ENCODE data around the gene EIF4H. TPM values are rescaled to one million over a fixed set of nuclear protein-coding genes. Genes with fewer than 3 reads are reported as not detected.
"Not testable (repeated sequence)": the region's sequence is repeated elsewhere in the genome, so short reads cannot be mapped to it uniquely, and the experiment has no call there.

EIF4H gene
- polyA plus RNA-seq, 1 donor from 2014 or later = 197 TPM

DNA sequence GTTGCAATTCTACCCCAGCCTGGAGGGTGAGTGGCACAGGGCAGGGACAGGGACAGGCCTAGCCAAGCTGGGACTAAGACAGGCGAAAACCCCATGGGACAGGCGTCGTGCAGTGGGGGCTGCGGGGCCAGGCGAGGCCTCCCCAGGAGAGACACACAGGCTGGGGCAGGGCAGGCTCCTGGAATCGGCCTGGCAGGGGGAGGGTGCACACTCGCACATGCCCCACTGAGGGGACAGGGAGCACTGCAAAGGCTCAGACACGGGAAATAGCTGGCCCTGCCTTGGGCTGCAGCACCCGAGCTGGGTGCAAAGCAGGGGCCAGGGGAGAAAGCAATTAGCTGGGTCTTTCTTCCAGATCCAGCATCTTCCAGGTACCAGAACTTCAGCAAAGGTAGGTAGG lies 46.1 kb downstream of the EIF4H start:
- peak overlapping the region in 1 of 3 donors; percentile 47 for H3K27ac Mint-ChIP-seq

DNA sequence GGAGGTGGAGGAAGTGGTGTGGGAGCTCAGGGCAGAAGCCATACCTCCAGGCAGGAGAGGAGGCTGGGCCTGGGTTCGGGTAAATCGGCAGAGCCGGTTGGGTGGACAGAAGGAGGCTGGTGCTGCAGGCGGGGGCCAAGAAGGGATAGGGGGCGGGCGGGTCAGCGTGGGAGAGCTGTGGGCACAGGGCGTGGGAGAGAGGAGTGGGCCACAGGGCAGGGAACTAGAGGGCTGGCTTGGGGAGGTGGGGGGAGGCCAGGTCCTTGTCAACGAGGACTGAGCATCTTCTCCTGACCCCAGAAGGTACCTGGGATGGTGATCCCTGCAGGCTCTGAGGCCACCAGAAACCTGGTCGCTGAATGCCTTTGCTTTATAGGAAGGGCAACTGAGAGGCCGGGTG lies 47.6 kb downstream of the EIF4H start:
- Mint-ChIP-seq H3K4me3 (peak overlapping the region in 1 of 4 donors; percentile 63), H3K4me1 (peaks cover 21 to 28% (median 25%) of the 10 kb centered on the region in 3 donors), H3K36me3 (peaks cover 6% of the 10 kb centered on the region), H3K27ac (peak overlapping the region in 1 of 3 donors; percentile 85), H3K9me3 (peaks cover 0 to 3% (median 0%) of the 10 kb centered on the region in 3 donors), H3K27me3 (no peaks in the 10 kb centered on the region)

More for the DNA sequence above, 46.1 kb downstream of the EIF4H start:
- peaks cover 7% of the 10 kb centered on the region for H3K36me3 Mint-ChIP-seq
- H3K4me1 Mint-ChIP-seq = peaks cover 31 to 34% (median 34%) of the 10 kb centered on the region in 3 donors
- peaks cover 0 to 3% (median 0%) of the 10 kb centered on the region in 3 donors for H3K9me3 Mint-ChIP-seq
- no peaks in the 10 kb centered on the region for H3K27me3 Mint-ChIP-seq
- no peak overlapping the region for H3K4me3 Mint-ChIP-seq

DNA sequence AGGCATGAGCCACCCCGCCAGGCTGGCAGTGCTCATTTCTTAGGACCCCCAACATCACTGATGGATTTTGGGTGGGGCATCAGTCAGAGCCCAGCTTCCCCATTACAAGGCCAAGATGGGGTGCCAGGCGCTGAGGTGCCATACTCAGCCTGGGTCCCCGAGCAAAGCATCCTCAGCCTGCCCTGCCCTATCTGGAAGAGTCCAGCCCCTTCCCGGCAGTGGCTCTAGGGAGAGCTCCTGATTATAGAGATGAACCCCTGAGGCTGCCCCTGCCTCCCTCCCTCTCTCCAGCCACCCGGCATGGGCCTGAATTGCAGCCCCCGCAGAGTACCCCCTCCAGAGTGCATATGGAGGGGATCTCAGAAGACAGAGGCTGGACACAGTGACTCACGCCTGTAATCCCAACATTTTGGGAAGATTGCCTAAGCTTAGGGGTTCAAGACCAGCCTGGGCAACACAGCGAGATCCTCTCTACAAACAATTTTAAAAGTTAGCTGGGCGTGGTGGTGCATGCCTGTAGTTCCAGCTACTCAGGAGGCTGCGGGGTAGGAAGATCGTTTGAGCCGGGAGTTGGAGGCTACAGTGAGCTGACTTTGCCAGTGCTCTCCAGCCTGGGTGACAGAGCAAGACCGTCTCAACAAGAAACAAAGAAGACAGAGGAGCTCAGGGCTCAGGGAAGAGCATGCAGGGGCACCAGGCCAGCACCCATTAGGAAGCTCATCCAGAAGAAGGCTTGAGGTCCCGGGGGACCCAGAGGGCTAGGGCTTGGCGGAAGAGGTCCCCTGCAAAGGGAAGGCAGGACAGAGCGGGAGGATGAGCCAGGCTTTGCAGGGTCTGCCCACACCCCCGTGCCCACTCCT lies 48.9 kb downstream of the EIF4H start:
- H3K27ac Mint-ChIP-seq = peak overlapping the region in 1 of 3 donors; percentile 86
- no peaks in the 10 kb centered on the region for H3K27me3 Mint-ChIP-seq
- H3K36me3 Mint-ChIP-seq = peaks cover 3% of the 10 kb centered on the region
- peak overlapping the region in 2 of 4 donors; percentile 23 to 49 for H3K4me3 Mint-ChIP-seq
- no peaks in the 10 kb centered on the region for H3K9me3 Mint-ChIP-seq
- H3K4me1 Mint-ChIP-seq = peaks cover 12 to 19% (median 18%) of the 10 kb centered on the region in 3 donors

GRCh38 chr7:74223711-74224510 lies 49.8 kb downstream of the EIF4H start:
- H3K4me1 Mint-ChIP-seq = peaks cover 13 to 17% (median 17%) of the 10 kb centered on the region in 3 donors
- no peaks in the 10 kb centered on the region for H3K27me3 Mint-ChIP-seq
- H3K27ac Mint-ChIP-seq = peak overlapping the region in 1 of 3 donors; percentile 31
- H3K4me3 Mint-ChIP-seq = peak overlapping the region in 1 of 4 donors; percentile 23
- no peaks in the 10 kb centered on the region for H3K36me3 Mint-ChIP-seq
- H3K9me3 Mint-ChIP-seq = no peaks in the 10 kb centered on the region

DNA sequence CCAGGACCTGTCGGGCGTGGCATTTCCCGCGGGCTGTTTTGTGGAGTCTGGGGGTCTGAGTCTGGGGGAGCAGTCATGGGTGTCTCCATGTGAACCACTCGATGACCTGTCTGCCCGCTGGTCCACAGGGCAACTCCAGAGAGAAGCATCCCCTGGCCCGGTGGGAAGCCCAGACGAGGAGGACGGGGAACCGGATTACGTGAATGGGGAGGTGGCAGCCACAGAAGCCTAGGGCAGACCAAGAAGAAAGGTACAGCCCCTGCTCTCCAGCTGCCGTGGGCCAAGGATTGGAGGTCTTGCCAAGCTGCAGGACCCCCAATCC lies 50.3 kb downstream of the EIF4H start:
- no peaks in the 10 kb centered on the region for H3K36me3 Mint-ChIP-seq
- no peaks in the 10 kb centered on the region for H3K27me3 Mint-ChIP-seq
- H3K4me3 Mint-ChIP-seq = no peak overlapping the region
- peak overlapping the region in 1 of 3 donors; percentile 57 for H3K27ac Mint-ChIP-seq
- no peaks in the 10 kb centered on the region for H3K9me3 Mint-ChIP-seq
- peaks cover 17 to 23% (median 22%) of the 10 kb centered on the region in 3 donors for H3K4me1 Mint-ChIP-seq

DNA sequence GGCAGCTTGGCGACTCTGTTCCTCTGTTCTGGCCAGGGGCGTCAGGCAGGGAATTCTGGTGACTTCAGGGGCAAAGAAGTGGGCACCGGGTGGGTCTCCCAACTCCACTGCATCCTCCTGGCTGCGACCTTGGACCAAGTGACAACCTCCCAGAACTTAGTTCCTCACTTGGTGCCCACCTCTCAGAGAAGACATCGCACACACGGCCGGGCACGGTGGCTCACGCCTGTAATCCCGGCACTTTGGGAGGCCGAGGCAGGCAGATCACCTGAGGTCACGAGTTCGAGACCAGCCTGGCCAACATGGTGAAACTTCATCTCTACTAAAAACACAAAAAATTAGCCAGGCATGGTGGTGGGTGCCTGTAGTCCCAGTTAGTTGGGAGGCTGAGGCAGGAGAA lies 50.8 kb downstream of the EIF4H start:
- not testable (repeated sequence) for H3K9me3 Mint-ChIP-seq, H3K27me3 Mint-ChIP-seq, H3K36me3 Mint-ChIP-seq
- Mint-ChIP-seq H3K4me1 (peaks cover 19 to 25% (median 24%) of the 10 kb centered on the region in 3 donors), H3K4me3 (peak overlapping the region in 1 of 4 donors; percentile 9), H3K27ac (peak overlapping the region in 2 of 3 donors; percentile 23 to 57)

DNA sequence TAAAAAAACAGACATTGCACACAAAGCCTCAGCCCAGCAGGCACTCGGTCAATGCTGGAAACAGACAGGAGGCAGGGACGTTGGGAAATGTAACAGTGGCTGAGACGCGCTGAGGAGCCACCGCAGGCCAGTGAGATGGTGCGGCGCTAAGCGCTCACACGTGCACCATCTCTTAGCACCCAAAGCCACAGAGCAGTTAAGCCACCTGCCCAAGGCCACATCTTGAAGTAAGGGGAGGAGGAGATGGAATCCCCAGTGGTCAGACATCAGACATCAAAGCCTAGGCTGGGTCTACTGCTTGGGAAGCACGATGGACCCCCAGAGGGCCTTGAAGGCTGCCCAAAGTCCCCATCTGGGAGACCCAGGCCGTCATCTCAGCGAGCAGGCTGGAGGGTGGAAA lies 51.2 kb downstream of the EIF4H start:
- no peaks in the 10 kb centered on the region for H3K9me3 Mint-ChIP-seq
- H3K27me3 Mint-ChIP-seq = no peaks in the 10 kb centered on the region
- peak overlapping the region in 1 of 3 donors; percentile 19 for H3K27ac Mint-ChIP-seq
- peaks cover 23 to 28% (median 27%) of the 10 kb centered on the region in 3 donors for H3K4me1 Mint-ChIP-seq
- peak overlapping the region in 2 of 4 donors; percentile 9 to 47 for H3K4me3 Mint-ChIP-seq
- no peaks in the 10 kb centered on the region for H3K36me3 Mint-ChIP-seq

DNA sequence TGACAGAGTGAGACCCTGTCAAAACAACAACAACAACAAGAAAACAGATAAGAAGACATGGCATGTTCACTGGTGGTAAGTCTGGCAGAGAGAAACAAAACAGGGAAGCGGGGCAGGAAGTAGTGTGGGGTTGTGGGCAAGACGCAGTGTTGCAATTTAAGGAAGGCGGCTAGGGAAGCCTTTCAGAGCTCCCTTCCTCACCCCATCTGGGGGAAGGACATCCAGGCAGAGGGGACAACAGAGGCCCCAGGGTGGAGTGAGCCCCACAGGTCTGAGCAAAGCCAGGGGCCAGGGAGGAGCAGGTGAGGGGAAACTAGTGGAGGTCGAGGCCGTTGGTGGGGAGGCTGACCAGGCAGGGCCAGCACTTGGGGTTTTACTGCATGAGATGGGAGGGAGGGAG lies 52.5 kb downstream of the EIF4H start:
- Mint-ChIP-seq H3K9me3 (no peaks in the 10 kb centered on the region), H3K27ac (peak overlapping the region; percentile 41 to 88 (median 78)), H3K36me3 (peaks cover 2% of the 10 kb centered on the region), H3K27me3 (no peaks in the 10 kb centered on the region), H3K4me1 (peaks cover 31 to 37% (median 34%) of the 10 kb centered on the region in 3 donors), H3K4me3 (peak overlapping the region in 3 of 4 donors; percentile 6 to 56 (median 30))

DNA sequence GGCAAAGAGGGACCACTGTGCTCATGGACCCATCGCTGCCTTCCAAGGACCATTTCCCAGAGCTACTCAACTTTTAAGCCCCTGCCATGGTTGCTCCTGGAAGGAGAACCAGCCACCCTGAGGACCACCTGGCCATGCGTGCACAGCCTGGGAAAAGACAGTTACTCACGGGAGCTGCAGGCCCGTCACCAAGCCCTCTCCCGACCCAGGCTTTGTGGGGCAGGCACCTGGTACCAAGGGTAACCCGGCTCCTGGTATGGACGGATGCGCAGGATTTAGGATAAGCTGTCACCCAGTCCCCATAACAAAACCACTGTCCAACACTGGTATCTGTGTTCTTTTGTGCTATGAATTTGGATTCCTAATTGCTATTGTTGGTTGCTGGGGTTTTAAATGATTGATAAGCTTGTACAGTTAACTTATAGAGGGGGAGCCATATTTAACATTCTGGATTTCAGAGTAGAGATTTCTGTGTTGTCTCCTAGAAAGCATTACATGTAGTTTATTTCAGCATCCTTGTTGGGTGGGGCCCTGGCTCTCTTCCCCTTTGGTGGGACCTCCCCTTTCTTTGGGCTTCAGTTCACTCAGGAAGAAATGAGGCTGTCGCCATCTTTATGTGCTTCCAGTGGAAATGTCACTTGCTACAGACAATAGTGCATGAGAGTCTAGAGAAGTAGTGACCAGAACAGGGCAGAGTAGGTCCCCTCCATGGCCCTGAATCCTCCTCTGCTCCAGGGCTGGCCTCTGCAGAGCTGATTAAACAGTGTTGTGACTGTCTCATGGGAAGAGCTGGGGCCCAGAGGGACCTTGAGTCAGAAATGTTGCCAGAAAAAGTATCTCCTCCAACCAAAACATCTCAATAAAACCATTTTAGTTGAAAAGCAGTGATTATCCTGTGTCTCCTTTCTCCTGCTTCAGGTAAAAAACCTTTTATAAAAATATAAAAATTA lies 55.1 kb downstream of the EIF4H start:
- peak overlapping the region; percentile 60 to 88 (median 83) for H3K27ac Mint-ChIP-seq
- peaks cover 31 to 35% (median 32%) of the 10 kb centered on the region in 3 donors for H3K4me1 Mint-ChIP-seq
- H3K27me3 Mint-ChIP-seq = no peaks in the 10 kb centered on the region
- no peaks in the 10 kb centered on the region for H3K9me3 Mint-ChIP-seq
- peaks cover 3% of the 10 kb centered on the region for H3K36me3 Mint-ChIP-seq
- H3K4me3 Mint-ChIP-seq = peak overlapping the region in 3 of 4 donors; percentile 41 to 80 (median 67)

GRCh38 chr7:74230446-74231231 lies 56.5 kb downstream of the EIF4H start:
- Mint-ChIP-seq H3K9me3 (no peaks in the 10 kb centered on the region), H3K4me1 (peaks cover 38 to 40% (median 39%) of the 10 kb centered on the region in 3 donors), H3K4me3 (peak overlapping the region in 3 of 4 donors; percentile 57 to 76 (median 64)), H3K27me3 (no peaks in the 10 kb centered on the region), H3K27ac (peak overlapping the region; percentile 60 to 94 (median 92)), H3K36me3 (peaks cover 8% of the 10 kb centered on the region)

- peak overlapping the region in 3 of 4 donors; percentile 51 to 75 (median 64) for H3K4me3 Mint-ChIP-seq
- H3K27me3 Mint-ChIP-seq = no peaks in the 10 kb centered on the region
- H3K27ac Mint-ChIP-seq = peak overlapping the region; percentile 60 to 94 (median 92)
- H3K36me3 Mint-ChIP-seq = peaks cover 8% of the 10 kb centered on the region
- H3K4me1 Mint-ChIP-seq = peaks cover 38 to 40% (median 39%) of the 10 kb centered on the region in 3 donors
- no peaks in the 10 kb centered on the region for H3K9me3 Mint-ChIP-seq
Measured at GRCh38 chr7:74231232-74231590, 57.1 kb downstream of the EIF4H start.

DNA sequence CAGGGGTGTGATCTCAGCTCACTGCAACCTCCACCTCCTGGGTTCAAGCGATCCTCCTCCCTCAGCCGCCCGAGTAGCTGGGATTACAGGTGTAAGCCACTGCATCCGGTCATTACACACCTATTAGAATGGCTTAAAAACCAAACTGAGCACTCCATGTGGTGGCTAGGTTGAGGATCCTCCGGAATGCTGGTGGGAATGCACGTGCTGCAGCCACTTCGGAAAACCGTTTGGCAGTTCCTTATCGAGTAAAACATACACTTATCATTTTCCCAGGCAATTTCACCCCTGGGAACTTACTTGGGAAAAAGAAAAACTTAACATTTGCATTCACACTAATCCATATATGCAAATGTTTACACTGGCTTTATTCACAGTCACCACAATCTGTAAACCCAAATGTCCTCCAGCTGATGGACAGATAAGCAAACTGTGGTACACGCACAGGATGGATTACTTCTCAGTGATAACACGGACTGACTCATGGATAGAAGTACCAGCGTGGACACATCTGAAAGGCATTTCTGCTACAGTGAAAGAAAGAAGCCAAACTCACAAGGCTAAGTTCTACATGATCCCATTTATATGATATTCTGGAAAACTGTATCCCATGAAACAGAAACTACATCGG lies 59.6 kb downstream of the EIF4H start:
- H3K36me3 Mint-ChIP-seq = peaks cover 8% of the 10 kb centered on the region
- H3K27me3 Mint-ChIP-seq = no peaks in the 10 kb centered on the region
- no peaks in the 10 kb centered on the region for H3K9me3 Mint-ChIP-seq
- H3K4me1 Mint-ChIP-seq = peaks cover 32 to 38% (median 33%) of the 10 kb centered on the region in 3 donors
- H3K4me3 Mint-ChIP-seq = no peak overlapping the region
- H3K27ac Mint-ChIP-seq = peak overlapping the region in 2 of 3 donors; percentile 88 to 89
